Measurements from ENCODE around the gene SPRED2. TPM values are rescaled to one million over a fixed set of nuclear protein-coding genes. Genes with fewer than 3 reads are reported as not detected.

The SPRED2 gene
- total RNA-seq, 4 donors from 2014 or later = 8.1 to 15.1 (median 9.1) TPM

GRCh38 chr2:65287364-65287763, 145.0 kb downstream of the SPRED2 start:
- TF ChIP-seq CTCF (IDR thresholded peaks at IDR 0.05) = no peak
- TF ChIP-seq POLR2A (IDR thresholded peaks at IDR 0.05) = no peak
- no peak for DNase-seq
- H3K27ac ChIP-seq = no peak overlapping the region
- H3K27me3 ChIP-seq = peaks cover 0 to 3% (median 0%) of the 10 kb centered on the region in 4 donors
- no peak overlapping the region for H3K4me3 ChIP-seq
- 90 to 100% methylated on average over 4 of the region's 4 CpGs for WGBS, 2 donors
- intact Hi-C loops (cut with DNase I) = no loop called here
- H3K9me3 ChIP-seq = no peaks in the 10 kb centered on the region
- peaks cover 0 to 14% (median 3%) of the 10 kb centered on the region in 3 donors for H3K4me1 ChIP-seq
- no peaks in the 10 kb centered on the region for H3K36me3 ChIP-seq

GRCh38 chr2:65282477-65283053, 149.8 kb downstream of the SPRED2 start:
- no peak overlapping the region for H3K4me3 ChIP-seq
- WGBS, 2 donors = 72 to 100% methylated on average over 2 of the region's 3 CpGs
- no peaks in the 10 kb centered on the region for H3K9me3 ChIP-seq
- peaks cover 0 to 11% (median 0%) of the 10 kb centered on the region in 3 donors for H3K4me1 ChIP-seq
- intact Hi-C loops (cut with DNase I) = no loop called here
- DNase-seq = no peak
- TF ChIP-seq POLR2A (IDR thresholded peaks at IDR 0.05) (no peak), CTCF (IDR thresholded peaks at IDR 0.05) (no peak)
- no peaks in the 10 kb centered on the region for H3K27me3 ChIP-seq
- no peaks in the 10 kb centered on the region for H3K36me3 ChIP-seq
- H3K27ac ChIP-seq = peak overlapping the region in 1 of 4 donors; percentile 42

- Histone ChIP-seq H3K4me3 (no peak overlapping the region), H3K27ac (peak overlapping the region in 1 of 4 donors; percentile 42), H3K27me3 (no peaks in the 10 kb centered on the region), H3K4me1 (peaks cover 0 to 12% (median 0%) of the 10 kb centered on the region in 3 donors), H3K9me3 (no peaks in the 10 kb centered on the region), H3K36me3 (no peaks in the 10 kb centered on the region)
- 29 to 30% methylated on average over 3 to 4 of the region's 4 CpGs for WGBS, 2 donors
- no peak for DNase-seq
- no peak for TF ChIP-seq POLR2A (IDR thresholded peaks at IDR 0.05)
- TF ChIP-seq CTCF (IDR thresholded peaks at IDR 0.05) = no peak
- intact Hi-C loops (cut with DNase I) = no loop called here
Observed at GRCh38 chr2:65281627-65282351, 150.6 kb downstream of the SPRED2 start.

GRCh38 chr2:65279756-65280155, 152.6 kb downstream of the SPRED2 start:
- no peaks in the 10 kb centered on the region for H3K9me3 ChIP-seq
- no peak for DNase-seq
- no peaks in the 10 kb centered on the region for H3K27me3 ChIP-seq
- peaks cover 0 to 19% (median 0%) of the 10 kb centered on the region in 3 donors for H3K4me1 ChIP-seq
- TF ChIP-seq POLR2A (IDR thresholded peaks at IDR 0.05) (no peak), CTCF (IDR thresholded peaks at IDR 0.05) (no peak)
- 84 to 91% methylated on average over 6 of the region's 6 CpGs for WGBS, 2 donors
- H3K27ac ChIP-seq = no peak overlapping the region
- intact Hi-C loops (cut with DNase I) = no loop called here
- H3K4me3 ChIP-seq = no peak overlapping the region
- peaks cover 0 to 3% (median 0%) of the 10 kb centered on the region in 3 donors for H3K36me3 ChIP-seq

GRCh38 chr2:65278531-65278981, 153.8 kb downstream of the SPRED2 start:
- no peaks in the 10 kb centered on the region for H3K9me3 ChIP-seq
- no peak overlapping the region for H3K4me3 ChIP-seq
- TF ChIP-seq CTCF (IDR thresholded peaks at IDR 0.05) (no peak), POLR2A (IDR thresholded peaks at IDR 0.05) (no peak)
- H3K27ac ChIP-seq = no peak overlapping the region
- peaks cover 0 to 3% (median 3%) of the 10 kb centered on the region in 3 donors for H3K36me3 ChIP-seq
- no peaks in the 10 kb centered on the region for H3K27me3 ChIP-seq
- peaks cover 0 to 19% (median 0%) of the 10 kb centered on the region in 3 donors for H3K4me1 ChIP-seq
- no peak for DNase-seq
- intact Hi-C loops (cut with DNase I) = no loop called here
- WGBS, 2 donors = 60 to 67% methylated on average over 5 to 6 of the region's 6 CpGs

All from esophagus squamous epithelium (tissue), 5 donors.